Muscle layer of duodenum (tissue), 2 donors: ENCODE measurements around the gene DENND4A.
A peak's percentile ranks its signal among the peaks of the same experiment; 100 is the strongest.

Experiments
- H3K27ac ChIP-seq: one replicate; pipeline ENCODE4 v1.7.0; 2013; ENCODE audit warnings: mild to moderate bottlenecking, low read length
- H3K27me3 ChIP-seq: one replicate; pipeline ENCODE4 v1.7.0; 2013; ENCODE audit warnings: low read depth, mild to moderate bottlenecking, control low read depth, low read length
- H3K36me3 ChIP-seq, 2 donors: one replicate each; pipeline ENCODE4 v1.7.0; 2013; ENCODE audit warnings: low read length in 2 of 2, control low read depth in 1 of 2, mild to moderate bottlenecking in 1 of 2; ENCODE audit not compliant: insufficient read depth in 2 of 2, control insufficient read depth in 1 of 2
- H3K4me1 ChIP-seq, 2 donors: one replicate each; pipeline ENCODE4 v1.7.0; 2013; ENCODE audit warnings: low read length in 2 of 2, mild to moderate bottlenecking in 2 of 2, control low read depth in 1 of 2, moderate library complexity in 1 of 2; ENCODE audit not compliant: insufficient read depth in 2 of 2, control insufficient read depth in 1 of 2
- H3K4me3 ChIP-seq, 2 donors: one replicate each; pipeline ENCODE4 v1.7.0; 2013; ENCODE audit warnings: low read length in 2 of 2, low read depth in 1 of 2, mild to moderate bottlenecking in 1 of 2
- H3K9me3 ChIP-seq, 2 donors: one replicate each; pipeline ENCODE4 v1.7.0; 2013; ENCODE audit warnings: low read length in 2 of 2, control low read depth in 1 of 2, mild to moderate bottlenecking in 1 of 2; ENCODE audit not compliant: control insufficient read depth in 1 of 2
- donor health status: healthy.

Gene DENND4A

GRCh38 chr15:65796610-65797078 lies 4.6 kb upstream of the DENND4A start:
- H3K4me3 ChIP-seq: no peak overlapping the region
- no peaks in the 10 kb centered on the region for H3K27me3 ChIP-seq
- H3K36me3 ChIP-seq: no peaks in the 10 kb centered on the region
- peaks cover 0 to 9% of the 10 kb centered on the region in 2 donors for H3K4me1 ChIP-seq
- H3K27ac ChIP-seq: no peak overlapping the region
- H3K9me3 ChIP-seq: no peaks in the 10 kb centered on the region

- no peaks in the 10 kb centered on the region for H3K9me3 ChIP-seq
- no peak overlapping the region for H3K4me3 ChIP-seq
Observed at GRCh38 chr15:65795663-65796216, 3.6 kb upstream of the DENND4A start.

GRCh38 chr15:65793818-65794104 lies 1.7 kb upstream of the DENND4A start:
- Histone ChIP-seq H3K4me3 (no peak overlapping the region), H3K27ac (no peak overlapping the region), H3K4me1 (peaks cover 4 to 13% of the 10 kb centered on the region in 2 donors)

More at GRCh38 chr15:65795663-65796216, 3.6 kb upstream of the DENND4A start:
- H3K27ac ChIP-seq: no peak overlapping the region
- H3K4me1 ChIP-seq: peaks cover 0 to 9% of the 10 kb centered on the region in 2 donors
- H3K27me3 ChIP-seq: no peaks in the 10 kb centered on the region
- no peaks in the 10 kb centered on the region for H3K36me3 ChIP-seq

GRCh38 chr15:65792988-65793817 lies 1.1 kb upstream of the DENND4A start:
- Histone ChIP-seq H3K4me1 (peaks cover 4 to 13% of the 10 kb centered on the region in 2 donors), H3K4me3 (peak overlapping the region; percentile 63 to 77), H3K9me3 (no peaks in the 10 kb centered on the region), H3K27me3 (no peaks in the 10 kb centered on the region), H3K36me3 (no peaks in the 10 kb centered on the region), H3K27ac (peak overlapping the region; percentile 99)

More at GRCh38 chr15:65793818-65794104, 1.7 kb upstream of the DENND4A start:
- Histone ChIP-seq H3K27me3 (no peaks in the 10 kb centered on the region), H3K9me3 (no peaks in the 10 kb centered on the region), H3K36me3 (no peaks in the 10 kb centered on the region)

GRCh38 chr15:65791335-65792137 lies 557 bp downstream of the DENND4A start:
- Histone ChIP-seq H3K4me1 (peaks cover 12 to 15% of the 10 kb centered on the region in 2 donors), H3K36me3 (no peaks in the 10 kb centered on the region), H3K4me3 (peak overlapping the region; percentile 77 to 98), H3K27me3 (no peaks in the 10 kb centered on the region), H3K9me3 (no peaks in the 10 kb centered on the region), H3K27ac (peak overlapping the region; percentile 85)

GRCh38 chr15:65790694-65791334 lies 1.3 kb downstream of the DENND4A start:
- no peaks in the 10 kb centered on the region for H3K36me3 ChIP-seq
- no peaks in the 10 kb centered on the region for H3K9me3 ChIP-seq
- peaks cover 12% of the 10 kb centered on the region in 2 donors for H3K4me1 ChIP-seq
- H3K27me3 ChIP-seq: no peaks in the 10 kb centered on the region
- peak overlapping the region; percentile 85 for H3K27ac ChIP-seq
- peak overlapping the region; percentile 77 to 98 for H3K4me3 ChIP-seq

GRCh38 chr15:65789759-65790425 lies 2.2 kb downstream of the DENND4A start:
- no peaks in the 10 kb centered on the region for H3K27me3 ChIP-seq
- H3K4me3 ChIP-seq: peak overlapping the region in 1 of 2 donors; percentile 77
- H3K27ac ChIP-seq: no peak overlapping the region
- no peaks in the 10 kb centered on the region for H3K36me3 ChIP-seq
- H3K9me3 ChIP-seq: no peaks in the 10 kb centered on the region
- peaks cover 12% of the 10 kb centered on the region in 2 donors for H3K4me1 ChIP-seq

GRCh38 chr15:65789105-65789504 lies 3.0 kb downstream of the DENND4A start:
- no peaks in the 10 kb centered on the region for H3K36me3 ChIP-seq

GRCh38 chr15:65787260-65787659 lies 4.8 kb downstream of the DENND4A start:
- H3K9me3 ChIP-seq: no peaks in the 10 kb centered on the region
- H3K4me3 ChIP-seq: no peak overlapping the region
- peak overlapping the region; percentile 4 for H3K27ac ChIP-seq
- H3K4me1 ChIP-seq: peaks cover 7 to 12% of the 10 kb centered on the region in 2 donors
- no peaks in the 10 kb centered on the region for H3K27me3 ChIP-seq
- H3K36me3 ChIP-seq: no peaks in the 10 kb centered on the region

More at GRCh38 chr15:65789105-65789504, 3.0 kb downstream of the DENND4A start:
- H3K9me3 ChIP-seq: no peaks in the 10 kb centered on the region
- H3K4me1 ChIP-seq: peaks cover 12% of the 10 kb centered on the region in 2 donors
- H3K27ac ChIP-seq: no peak overlapping the region
- H3K4me3 ChIP-seq: no peak overlapping the region
- H3K27me3 ChIP-seq: no peaks in the 10 kb centered on the region

GRCh38 chr15:65785151-65785550 lies 6.9 kb downstream of the DENND4A start:
- H3K4me3 ChIP-seq: no peak overlapping the region

More at GRCh38 chr15:65785151-65785550, 6.9 kb downstream of the DENND4A start:
- H3K27me3 ChIP-seq: no peaks in the 10 kb centered on the region
- H3K4me1 ChIP-seq: peaks cover 7 to 12% of the 10 kb centered on the region in 2 donors
- no peaks in the 10 kb centered on the region for H3K36me3 ChIP-seq
- H3K9me3 ChIP-seq: no peaks in the 10 kb centered on the region
- no peak overlapping the region for H3K27ac ChIP-seq
